IMR-90 (cell line): ENCODE data around the gene PLPP6. TPM values are rescaled to one million over a fixed set of nuclear protein-coding genes. Genes with fewer than 3 reads are reported as not detected.
A peak's percentile ranks its signal among the peaks of the same experiment; 100 is the strongest.

Experiments used
- ATAC-seq: fragments of 200-7000 bp; cut with Tn5 transposase; 2 replicates; pipeline ENCODE4 v1.9.1; 2020; ENCODE audit warnings: low read depth, mild to moderate bottlenecking, moderate library complexity
- BruUV-seq: library from RNA; stranded (reverse); fragments of 400-500 nt; replicated peaks from 2 replicates; lab custom pipeline; 2021; lab: Mats Ljungman, UMichigan
- CTCF ChIA-PET: fragments of 300-600 bp; formaldehyde crosslinking; extraction: SDS; loops from one replicate; lab custom pipeline; 2021; ENCODE audit warnings: antibody characterized with exemption; lab: Yijun Ruan, JAX
- POLR2A ChIA-PET: fragments of 300-600 bp; sonication (Branson Sonifier 250); formaldehyde crosslinking; loops from one replicate; lab custom pipeline; 2022; ENCODE audit warnings: antibody characterized with exemption; ENCODE audit not compliant: unreplicated experiment; lab: Charles Lee
- DNase-seq: peaks from one replicate; pipeline ENCODE4 v3.0.0; 2013
- H2AFZ ChIP-seq: replicated peaks from 2 replicates; pipeline ENCODE3; 2013; ENCODE audit warnings: low read length, mild to moderate bottlenecking; ENCODE audit not compliant: poor library complexity
- H2AK5ac ChIP-seq: 2 replicates; pipeline ENCODE4 v1.6.1; 2013; ENCODE audit warnings: low read depth, low read length, inconsistent platforms
- H2AK9ac ChIP-seq: replicated peaks from 2 replicates; pipeline ENCODE3; 2013; ENCODE audit warnings: mild to moderate bottlenecking, low read depth, low read length, moderate library complexity; ENCODE audit not compliant: poor library complexity
- H2BK120ac ChIP-seq: 2 replicates; pipeline ENCODE4 v1.6.1; 2013; ENCODE audit warnings: low read depth, low read length, inconsistent platforms
- H2BK15ac ChIP-seq: 3 replicates; pipeline ENCODE4 v1.6.1; 2013; ENCODE audit warnings: low read depth, low read length, inconsistent platforms
- H2BK20ac ChIP-seq: 2 replicates; pipeline ENCODE4 v1.6.1; 2013; ENCODE audit warnings: low read depth, mild to moderate bottlenecking, inconsistent platforms, low read length, moderate library complexity
- H2BK5ac ChIP-seq: 2 replicates; pipeline ENCODE4 v1.6.1; 2013; ENCODE audit warnings: mild to moderate bottlenecking, low read depth, low read length, inconsistent platforms; ENCODE audit not compliant: poor library complexity, severe bottlenecking
- H3K14ac ChIP-seq: replicated peaks from 2 replicates; pipeline ENCODE4 v1.6.1; 2013; ENCODE audit warnings: low read depth, low read length, inconsistent platforms
- H3K18ac ChIP-seq: 2 replicates; pipeline ENCODE4 v1.6.1; 2013; ENCODE audit warnings: low read depth, low read length, control low read depth
- H3K23ac ChIP-seq: 2 replicates; pipeline ENCODE4 v1.6.1; 2013; ENCODE audit warnings: low read depth, low read length, inconsistent platforms
- H3K27ac ChIP-seq: 2 replicates; pipeline ENCODE4 v1.5.1; 2013; ENCODE audit warnings: mild to moderate bottlenecking, control low read depth, low read length; ENCODE audit not compliant: insufficient read depth
- H3K27me3 ChIP-seq: 2 replicates; pipeline ENCODE4 v1.6.1; 2013; ENCODE audit warnings: low read length; ENCODE audit not compliant: control insufficient read depth, insufficient read depth
- H3K36me3 ChIP-seq: 2 replicates; pipeline ENCODE4 v1.6.1; 2013; ENCODE audit warnings: low read length, mixed read lengths; ENCODE audit not compliant: control insufficient read depth, insufficient read depth
- H3K4ac ChIP-seq: 2 replicates; pipeline ENCODE4 v1.6.1; 2013; ENCODE audit warnings: low read depth, low read length, inconsistent platforms
- H3K4me1 ChIP-seq: 2 replicates; pipeline ENCODE4 v1.6.1; 2013; ENCODE audit warnings: low read length, mixed read lengths; ENCODE audit not compliant: control insufficient read depth, insufficient read depth
- H3K4me2 ChIP-seq: 2 replicates; pipeline ENCODE4 v1.6.1; 2013; ENCODE audit warnings: low read depth, mild to moderate bottlenecking, control low read depth, low read length, moderate library complexity
- H3K4me3 ChIP-seq: 2 replicates; pipeline ENCODE4 v1.5.1; 2013; ENCODE audit warnings: low read depth, mild to moderate bottlenecking, control low read depth, low read length, moderate library complexity; ENCODE audit not compliant: insufficient read depth
- H3K56ac ChIP-seq: 2 replicates; pipeline ENCODE4 v1.6.1; 2013; ENCODE audit warnings: low read length, inconsistent platforms; ENCODE audit not compliant: insufficient read depth; ENCODE audit errors: extremely low read depth
- H3K79me1 ChIP-seq, 2 experiments: 2 replicates each; pipeline ENCODE4 v1.6.1; 2013; ENCODE audit warnings: low read length in 2 of 2, inconsistent platforms in 1 of 2, low read depth in 1 of 2
- H3K9ac ChIP-seq: 2 replicates; pipeline ENCODE4 v1.6.1; 2013; ENCODE audit warnings: low read depth, low read length, control low read depth
- H3K9me1 ChIP-seq: 2 replicates; pipeline ENCODE4 v1.6.1; 2013; ENCODE audit warnings: low read length, inconsistent platforms; ENCODE audit not compliant: insufficient read depth
- H3K9me3 ChIP-seq: 2 replicates; pipeline ENCODE4 v1.6.1; 2013; ENCODE audit warnings: low read length; ENCODE audit not compliant: control insufficient read depth, insufficient read depth
- H4K20me1 ChIP-seq: 2 replicates; pipeline ENCODE4 v1.6.1; 2013; ENCODE audit warnings: low read length, inconsistent platforms; ENCODE audit not compliant: insufficient read depth
- H4K5ac ChIP-seq: 2 replicates; pipeline ENCODE4 v1.6.1; 2013; ENCODE audit warnings: mild to moderate bottlenecking, low read depth, low read length, control low read depth
- H4K8ac ChIP-seq, 2 experiments: 2 replicates each; pipeline ENCODE4 v1.6.1; 2013; ENCODE audit warnings: low read depth in 2 of 2, low read length in 2 of 2, control low read depth in 1 of 2, inconsistent platforms in 1 of 2
- H4K91ac ChIP-seq: 2 replicates; pipeline ENCODE4 v1.6.1; 2013; ENCODE audit warnings: low read depth, low read length, inconsistent platforms; ENCODE audit not compliant: insufficient read depth
- BHLHE40 ChIP-seq: fragments of 150-350 bp; IDR thresholded peaks from 2 replicates; pipeline ENCODE4 v1.6.1; 2016; ENCODE audit warnings: mild to moderate bottlenecking, low read depth, low read length
- CEBPB ChIP-seq: IDR thresholded peaks from 2 replicates; pipeline ENCODE4 v1.6.1; 2012; ENCODE audit warnings: low read depth, low read length, improper control_type of control experiment
- CHD1 ChIP-seq: IDR thresholded peaks from 2 replicates; pipeline ENCODE4 v1.6.1; 2012; ENCODE audit warnings: low read depth, low read length, improper control_type of control experiment
- CTCF ChIP-seq: conservative IDR thresholded peaks from 2 replicates; pipeline ENCODE4 v1.5.1; 2012; ENCODE audit warnings: mild to moderate bottlenecking, low read depth, low read length, improper control_type of control experiment
- ELK1 ChIP-seq: fragments of 150-350 bp; IDR thresholded peaks from 2 replicates; pipeline ENCODE4 v1.6.1; 2016; ENCODE audit warnings: low read depth, mild to moderate bottlenecking, low read length, moderate library complexity, borderline replicate concordance
- MAFK ChIP-seq: IDR thresholded peaks from 2 replicates; pipeline ENCODE4 v1.6.1; 2012; ENCODE audit warnings: low read depth, low read length, improper control_type of control experiment
- MAZ ChIP-seq: IDR thresholded peaks from 2 replicates; pipeline ENCODE4 v1.6.1; 2012; ENCODE audit warnings: low read depth, mild to moderate bottlenecking, low read length, improper control_type of control experiment, moderate library complexity, borderline replicate concordance
- MXI1 ChIP-seq: IDR thresholded peaks from 2 replicates; pipeline ENCODE4 v1.6.1; 2012; ENCODE audit warnings: low read depth, mild to moderate bottlenecking, low read length, moderate library complexity, borderline replicate concordance
- RAD21 ChIP-seq: IDR thresholded peaks from 2 replicates; pipeline ENCODE4 v1.6.1; 2012; ENCODE audit warnings: low read length, improper control_type of control experiment
- RFX5 ChIP-seq: IDR thresholded peaks from 2 replicates; pipeline ENCODE4 v1.8.0; 2012; ENCODE audit warnings: low read depth, mild to moderate bottlenecking, low read length, moderate library complexity
- SMC3 ChIP-seq: fragments of 150-350 bp; IDR thresholded peaks from 2 replicates; pipeline ENCODE4 v1.6.1; 2016; ENCODE audit warnings: low read depth, mild to moderate bottlenecking, antibody characterized with exemption, low read length, moderate library complexity
- USF2 ChIP-seq: fragments of 150-350 bp; IDR thresholded peaks from 2 replicates; pipeline ENCODE4 v1.6.1; 2017; ENCODE audit warnings: mild to moderate bottlenecking, antibody characterized with exemption, low read length, low read depth
- WGBS, 2 experiments: methylation state at CpG; one replicate each; pipeline versions ENCODE4 v1.1.5 to v1.1.7; 2013; ENCODE audit warnings: missing lambda C conversion rate in 2 of 2; ENCODE audit not compliant: insufficient read length in 1 of 2; ENCODE audit errors: extremely low coverage in 2 of 2; 5-methylcytosine and 5-hydroxymethylcytosine counted together
- dilution Hi-C: fragments of 300-500 bp; cut with HindIII; formaldehyde crosslinking; loops from one replicate; pipeline ENCODE4 v1.14.3; 2018; ENCODE audit warnings: low sequenced_read_pairs; ENCODE audit not compliant: unreplicated experiment
- in situ Hi-C: fragments of 300-500 bp; cut with MboI; formaldehyde crosslinking; loops from 3 replicates; pipeline ENCODE4 v1.14.3; 2019; ENCODE audit warnings: low sequenced_read_pairs, inconsistent platforms, mixed read lengths
- intact Hi-C: fragments of 100-400 bp; cut with micrococcal nuclease; formaldehyde crosslinking; loops from 2 replicates; pipeline ENCODE4 v1.10.0; 2022
- polyA plus RNA-seq, 3 experiments: library from polyadenylated mRNA; depleted of rRNA; stranded (reverse); fragments of >200 nt; gene quantifications; 2 replicates each; pipeline ENCODE4 v1.2.3, GENCODE V29; 2012; ENCODE audit warnings: low replicate concordance in 1 of 3
- total RNA-seq: library from RNA; depleted of rRNA; stranded (reverse); fragments of >200 nt; gene quantifications from 2 replicates; pipeline ENCODE4 v1.2.3, GENCODE V29; 2012

The PLPP6 gene
- total and polyA plus RNA-seq, 2 of the 4 experiments (the other 2 are of a cell fraction) = 3.4 to 5.9 TPM

- no peaks in the 10 kb centered on the region; the same call in 1 of the 2 replicates for H3K4me1 ChIP-seq
- DNase-seq (no peak), ATAC-seq (no peak)
- no peak overlapping the region for H3K4me3 ChIP-seq
- BruUV-seq = no TSS peak
- H3K27ac ChIP-seq = no peak overlapping the region
- H3K79me1 ChIP-seq = no peaks in the 10 kb centered on the region
- H3K27me3 ChIP-seq = no peaks in the 10 kb centered on the region
- no peak for TF ChIP-seq MXI1
- no peak for TF ChIP-seq CEBPB
- TF ChIP-seq MAFK = no peak
- TF ChIP-seq SMC3 = no peak
- no peak for TF ChIP-seq CTCF
- no peak for TF ChIP-seq RFX5
- TF ChIP-seq CHD1 = no peak
- TF ChIP-seq MAZ = no peak
- TF ChIP-seq RAD21 = no peak
- no peak for TF ChIP-seq BHLHE40
- TF ChIP-seq ELK1 = no peak
- no peak for TF ChIP-seq USF2
- no peaks in the 10 kb centered on the region for H3K36me3 ChIP-seq
- in situ Hi-C loops (no loop called here), intact Hi-C loops (no loop called here), dilution Hi-C loops (no loop called here)
- H3K4ac ChIP-seq = no peak overlapping the region
- H2BK5ac ChIP-seq = no peak overlapping the region
- WGBS, 2 experiments = no CpG with 5 or more reads among the region's 3 CpGs
- H4K8ac ChIP-seq = no peak overlapping the region
- POLR2A ChIA-PET = no interaction called here
- no peaks in the 10 kb centered on the region for H3K9me1 ChIP-seq
- H2AK5ac ChIP-seq = no peak overlapping the region
- 0 out of 2 replicates have a peak overlapping the region, but pooled peaks have one; percentile 23 for H3K14ac ChIP-seq
- H2BK20ac ChIP-seq = no peak overlapping the region
- H4K91ac ChIP-seq = no peak overlapping the region
- CTCF ChIA-PET = no interaction called here
- no peak overlapping the region for H4K5ac ChIP-seq
- H3K23ac ChIP-seq = 0 out of 2 replicates have a peak overlapping the region, but pooled peaks have one; percentile 12
- no peak overlapping the region for H2AK9ac ChIP-seq
- no peak overlapping the region for H3K9ac ChIP-seq
- H3K56ac ChIP-seq = no peak overlapping the region
- H2BK120ac ChIP-seq = no peak overlapping the region
- no peaks in the 10 kb centered on the region for H4K20me1 ChIP-seq
- no peaks in the 10 kb centered on the region for H3K9me3 ChIP-seq
- H2BK15ac ChIP-seq = no peak overlapping the region
- H2AFZ ChIP-seq = no peak overlapping the region
- H3K18ac ChIP-seq = no peak overlapping the region
- H3K4me2 ChIP-seq = no peak overlapping the region
These were observed 44.3 kb upstream of the PLPP6 start for GRCh38 chr9:4617752-4618151.
